CD4-positive, alpha-beta T cell (primary cell): ENCODE data around the gene ASB16. TPM values are rescaled to one million over a fixed set of nuclear protein-coding genes. Genes with fewer than 3 reads are reported as not detected.

Experiments
- ATAC-seq: fragments of 200-7000 bp; cut with Tn5 transposase; one replicate; pipeline ENCODE4 v1.10.0; 2022; ENCODE audit warnings: mild to moderate bottlenecking; ENCODE audit not compliant: poor library complexity
- CTCF ChIA-PET: fragments of 350-600 bp; sonication (Branson Sonifier 250); formaldehyde crosslinking; loops from one replicate; lab custom pipeline; 2021; ENCODE audit warnings: antibody characterized with exemption, inconsistent platforms; lab: Charles Lee
- POLR2A ChIA-PET: fragments of 350-600 bp; sonication (Branson Sonifier 250); formaldehyde crosslinking; loops from one replicate; lab custom pipeline; 2021; ENCODE audit warnings: antibody characterized with exemption, inconsistent platforms; lab: Charles Lee
- DNase-seq, 14 experiments: peaks; one replicate each; pipeline ENCODE4 v3.0.0-alpha.2; 2013 to 2020; ENCODE audit warnings: mixed read lengths in 2 of 14
- H3K27ac ChIP-seq, 2 donors: one replicate each; pipeline versions ENCODE4 v1.5.1 to v1.7.0; 2013; ENCODE audit warnings: low read length in 2 of 2, low read depth in 1 of 2, mild to moderate bottlenecking in 1 of 2
- H3K27me3 ChIP-seq, 2 experiments: 1 replicate in 1 of 2; 2 replicates in 1 of 2; pipeline versions ENCODE4 v1.6.1 to v1.7.0; 2013; ENCODE audit warnings: low read length in 2 of 2, control low read depth in 1 of 2, mild to moderate bottlenecking in 1 of 2, moderate library complexity in 1 of 2; ENCODE audit not compliant: insufficient read depth in 2 of 2, control insufficient read depth in 1 of 2
- H3K36me3 ChIP-seq: one replicate; pipeline ENCODE4 v1.6.1; 2013; ENCODE audit warnings: low read length, control low read depth; ENCODE audit not compliant: insufficient read depth
- H3K4me1 ChIP-seq: one replicate; pipeline ENCODE4 v1.6.1; 2013; ENCODE audit warnings: low read length, control low read depth; ENCODE audit not compliant: insufficient read depth
- H3K4me3 ChIP-seq: one replicate; pipeline ENCODE4 v1.5.1; 2013; ENCODE audit warnings: mild to moderate bottlenecking, low read length, moderate library complexity
- H3K9me3 ChIP-seq, 2 experiments: 1 replicate in 1 of 2; 2 replicates in 1 of 2; pipeline versions ENCODE4 v1.6.1 to v1.7.0; 2013; ENCODE audit warnings: low read length in 2 of 2, mild to moderate bottlenecking in 2 of 2, control low read depth in 1 of 2, moderate library complexity in 1 of 2; ENCODE audit not compliant: control insufficient read depth in 1 of 2, insufficient read depth in 1 of 2
- H3K27ac Mint-ChIP-seq: one replicate; pipeline ENCODE4 v1.8.0; 2020; ENCODE audit warnings: mixed read lengths
- H3K27me3 Mint-ChIP-seq: one replicate; pipeline ENCODE4 v1.8.0; 2021; ENCODE audit warnings: mixed read lengths
- H3K36me3 Mint-ChIP-seq: one replicate; pipeline ENCODE4 v1.8.0; 2021; ENCODE audit warnings: low read depth, mixed read lengths
- H3K4me1 Mint-ChIP-seq: one replicate; pipeline ENCODE4 v1.8.0; 2021; ENCODE audit warnings: low read depth, mixed read lengths
- H3K4me3 Mint-ChIP-seq: one replicate; pipeline ENCODE4 v1.8.0; 2020; ENCODE audit warnings: mild to moderate bottlenecking, mixed read lengths
- H3K9me3 Mint-ChIP-seq: one replicate; pipeline ENCODE4 v1.8.0; 2020; ENCODE audit warnings: mixed read lengths
- intact Hi-C, 2 experiments: fragments of 100-400 bp; cut with DNase I in 1 of 2; cut with micrococcal nuclease in 1 of 2; formaldehyde crosslinking; loops; one replicate each; pipeline versions ENCODE4 v1.15.1 to v1.9.0; 2023 to 2025; cut with DNase I, micrococcal nuclease
- total RNA-seq, 174 experiments: library from RNA in 2 of 174; stranded (reverse) in 2 of 174; gene quantifications; one replicate each; pipeline ENCODE4 v1.2.3 and lab custom pipeline; 2021 to 2026
- TF ChIP-seq, protein P1 (sequence below): fragments of 200-600 bp; IDR thresholded peaks from one replicate; pipeline ENCODE4 v1.8.0; 2022; ENCODE audit warnings: antibody characterized with exemption, mild to moderate bottlenecking

ASB16 gene
- total RNA-seq, 2 experiments from 2014 or later = 0.11 TPM; not detected in 1

DNA sequence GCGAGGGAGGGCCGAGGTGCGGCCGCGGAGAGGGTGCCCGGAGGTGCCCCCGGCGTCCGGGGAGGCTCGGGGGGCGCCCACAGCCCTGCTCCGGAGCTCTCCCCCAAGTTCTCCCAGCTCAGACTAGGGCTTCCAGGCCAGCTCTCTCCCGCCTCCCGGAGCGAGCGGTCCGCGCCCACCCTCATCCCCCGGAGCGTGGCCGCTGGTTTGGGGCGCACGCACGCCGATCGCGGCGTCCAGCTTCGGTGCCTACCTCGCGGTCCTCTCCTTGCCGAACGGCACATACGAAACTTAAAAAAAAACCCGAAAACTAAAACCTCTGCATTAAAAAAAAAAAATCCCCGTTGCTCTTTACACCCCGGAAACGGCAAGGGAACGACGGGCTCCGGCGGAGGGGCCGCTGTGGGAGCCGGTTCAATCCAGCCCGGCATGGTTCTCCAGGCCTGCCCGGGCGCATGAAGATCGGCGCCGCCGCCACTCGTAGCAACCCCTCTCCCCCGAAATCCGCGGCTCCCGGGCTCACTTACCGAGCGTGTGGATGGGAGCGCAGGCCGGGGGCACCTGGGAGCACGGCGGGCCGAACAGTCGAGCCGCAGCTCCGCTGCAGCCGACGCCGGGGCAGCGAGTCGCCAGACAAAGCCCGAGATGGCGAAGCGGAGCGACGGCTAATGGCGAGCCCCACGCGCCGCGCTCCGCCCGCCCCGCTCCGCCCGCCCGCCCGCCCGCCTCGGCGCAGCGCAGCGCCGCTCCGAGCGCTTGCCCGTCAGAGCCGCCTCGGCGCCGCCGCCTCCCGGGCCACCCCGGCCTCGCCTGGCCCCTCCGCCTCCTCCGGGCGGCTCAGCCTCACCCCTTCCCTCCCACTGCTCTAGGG is 49.9 kb downstream of the ASB16 start:
- intact Hi-C loops = loop anchor here in 1 of 2 experiments (2.0 kb wide), 2 partner anchors 28 to 104 kb away; partner anchors contain the start of gene SLC25A39
- Mint-ChIP-seq H3K4me1 (peaks cover 39% of the 10 kb centered on the region), H3K9me3 (no peaks in the 10 kb centered on the region), H3K27ac (peak overlapping the region; percentile 92), H3K27me3 (no peaks in the 10 kb centered on the region), H3K4me3 (peak overlapping the region; percentile 97), H3K36me3 (peaks cover 46% of the 10 kb centered on the region)
- Histone ChIP-seq H3K9me3 (no peaks in the 10 kb centered on the region), H3K27ac (peak overlapping the region; percentile 73 to 91), H3K4me1 (peaks cover 44% of the 10 kb centered on the region), H3K36me3 (peaks cover 9% of the 10 kb centered on the region), H3K27me3 (no peaks in the 10 kb centered on the region), H3K4me3 (peak overlapping the region; percentile 86)
- peak in 13 of 14 experiments; percentile 26 to 85 (median 59) for DNase-seq
- TF ChIP-seq, protein P1, sequence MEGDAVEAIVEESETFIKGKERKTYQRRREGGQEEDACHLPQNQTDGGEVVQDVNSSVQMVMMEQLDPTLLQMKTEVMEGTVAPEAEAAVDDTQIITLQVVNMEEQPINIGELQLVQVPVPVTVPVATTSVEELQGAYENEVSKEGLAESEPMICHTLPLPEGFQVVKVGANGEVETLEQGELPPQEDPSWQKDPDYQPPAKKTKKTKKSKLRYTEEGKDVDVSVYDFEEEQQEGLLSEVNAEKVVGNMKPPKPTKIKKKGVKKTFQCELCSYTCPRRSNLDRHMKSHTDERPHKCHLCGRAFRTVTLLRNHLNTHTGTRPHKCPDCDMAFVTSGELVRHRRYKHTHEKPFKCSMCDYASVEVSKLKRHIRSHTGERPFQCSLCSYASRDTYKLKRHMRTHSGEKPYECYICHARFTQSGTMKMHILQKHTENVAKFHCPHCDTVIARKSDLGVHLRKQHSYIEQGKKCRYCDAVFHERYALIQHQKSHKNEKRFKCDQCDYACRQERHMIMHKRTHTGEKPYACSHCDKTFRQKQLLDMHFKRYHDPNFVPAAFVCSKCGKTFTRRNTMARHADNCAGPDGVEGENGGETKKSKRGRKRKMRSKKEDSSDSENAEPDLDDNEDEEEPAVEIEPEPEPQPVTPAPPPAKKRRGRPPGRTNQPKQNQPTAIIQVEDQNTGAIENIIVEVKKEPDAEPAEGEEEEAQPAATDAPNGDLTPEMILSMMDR = no peak
- ChIA-PET CTCF (interaction anchor here (0.6 to 2.5 kb wide), 12 partner anchors 10 to 125 kb away, joined by 3 to 33 read pairs (median 4); partner anchors contain the start of genes GRN and TMUB2), POLR2A (interaction anchor here (0.7 to 10.5 kb wide), 28 partner anchors 9 to 1006 kb away, joined by 3 to 181 read pairs (median 7); partner anchors contain the start of genes ATXN7L3, GRN, HDAC5 and HEXIM1)
- peak; percentile 28 for ATAC-seq

DNA sequence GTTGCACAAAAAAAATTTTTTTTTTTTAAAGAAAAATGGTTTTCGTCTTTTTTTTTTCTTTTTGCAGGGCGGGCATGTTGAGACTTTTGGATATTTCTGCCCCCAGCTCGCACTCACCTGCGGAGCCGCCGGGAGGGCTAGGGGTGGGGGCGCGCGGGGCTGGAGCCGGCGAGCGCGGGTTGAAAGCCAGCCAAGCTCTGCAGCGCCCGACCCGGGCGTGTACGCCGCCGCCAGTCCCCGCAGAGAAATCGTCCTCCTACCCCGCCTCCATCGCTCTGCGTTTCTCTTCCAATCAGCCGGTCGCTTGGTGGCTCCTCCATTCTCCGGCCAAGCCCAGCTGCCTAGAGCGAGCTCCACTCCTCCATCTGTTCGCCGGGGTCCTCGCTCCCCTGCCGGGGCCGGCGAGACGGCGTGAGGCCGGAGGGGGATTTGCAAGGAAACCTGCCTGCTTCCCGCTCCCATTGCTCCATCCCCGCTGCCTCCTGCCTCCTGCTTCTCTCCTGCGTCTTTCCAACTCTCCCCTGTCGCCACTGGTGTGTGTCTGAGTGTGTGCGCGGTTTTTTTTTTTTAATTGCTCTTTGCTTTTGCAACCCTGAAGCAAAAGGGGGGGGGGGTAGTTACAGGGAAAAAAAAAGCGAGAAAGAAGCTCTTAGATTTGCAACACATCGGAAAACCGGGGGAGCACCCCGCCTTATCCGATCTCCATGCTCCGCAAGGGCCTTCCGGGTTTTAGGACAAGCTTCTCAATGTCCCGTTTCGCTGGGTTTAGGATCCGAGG is 50.8 kb downstream of the ASB16 start:
- peaks cover 31% of the 10 kb centered on the region for H3K4me1 Mint-ChIP-seq
- ChIA-PET POLR2A (interaction anchor here (0.6 to 10.5 kb wide), 26 partner anchors 9 to 1005 kb away, joined by 3 to 181 read pairs (median 8); partner anchors contain the start of genes ATXN7L3, GRN, HDAC5 and HEXIM1), CTCF (interaction anchor here (0.5 to 2.5 kb wide), 11 partner anchors 11 to 249 kb away, joined by 3 to 33 read pairs (median 5); partner anchors contain the start of gene HDAC5)
- peak in 13 of 14 experiments; percentile 45 to 86 (median 61) for DNase-seq
- H3K36me3 Mint-ChIP-seq = peaks cover 38% of the 10 kb centered on the region
- H3K4me3 Mint-ChIP-seq = peak overlapping the region; percentile 95
- peaks cover 36% of the 10 kb centered on the region for H3K4me1 ChIP-seq
- peak overlapping the region; percentile 49 to 91 for H3K27ac ChIP-seq
- no peaks in the 10 kb centered on the region for H3K27me3 Mint-ChIP-seq
- no peaks in the 10 kb centered on the region for H3K9me3 ChIP-seq
- peaks cover 2% of the 10 kb centered on the region for H3K36me3 ChIP-seq
- intact Hi-C loops = loop anchor here in 1 of 2 experiments (2.0 kb wide), 2 partner anchors 28 to 104 kb away; partner anchors contain the start of gene SLC25A39
- ATAC-seq = peak; percentile 14
- no peaks in the 10 kb centered on the region for H3K9me3 Mint-ChIP-seq
- H3K27ac Mint-ChIP-seq = peak overlapping the region; percentile 92
- TF ChIP-seq, protein P1 = no peak
- H3K27me3 ChIP-seq = no peaks in the 10 kb centered on the region
- H3K4me3 ChIP-seq = peak overlapping the region; percentile 86

DNA sequence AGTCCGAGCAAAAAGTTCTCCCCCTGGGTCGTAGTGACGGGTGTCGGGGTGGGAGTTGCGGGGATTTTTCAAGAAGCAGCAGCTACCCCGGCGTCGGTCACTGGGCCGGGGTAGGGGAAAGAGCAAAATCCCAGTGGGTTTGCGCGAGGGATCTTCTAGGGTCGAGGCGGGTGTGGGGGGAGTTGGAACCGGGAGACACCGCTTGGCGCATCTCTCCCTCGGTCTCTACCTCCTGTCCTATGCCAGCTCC is 51.3 kb downstream of the ASB16 start:
- POLR2A ChIA-PET = interaction anchor here (0.6 to 10.5 kb wide), 22 partner anchors 9 to 1004 kb away, joined by 3 to 181 read pairs (median 10); partner anchors contain the start of genes ATXN7L3, GRN, HEXIM1 and HEXIM2
- Histone ChIP-seq H3K27ac (peak overlapping the region; percentile 43 to 91), H3K9me3 (no peaks in the 10 kb centered on the region), H3K36me3 (no peaks in the 10 kb centered on the region), H3K4me3 (peak overlapping the region; percentile 86), H3K27me3 (no peaks in the 10 kb centered on the region), H3K4me1 (peaks cover 31% of the 10 kb centered on the region)
- peaks cover 33% of the 10 kb centered on the region for H3K36me3 Mint-ChIP-seq
- peak overlapping the region; percentile 95 for H3K4me3 Mint-ChIP-seq
- H3K4me1 Mint-ChIP-seq = peaks cover 26% of the 10 kb centered on the region
- TF ChIP-seq, protein P1 = no peak
- H3K9me3 Mint-ChIP-seq = no peaks in the 10 kb centered on the region
- DNase-seq (no peak), ATAC-seq (no peak)
- CTCF ChIA-PET = interaction anchor here (0.5 to 2.5 kb wide), 10 partner anchors 12 to 249 kb away, joined by 3 to 33 read pairs (median 5); partner anchors contain the start of gene HDAC5
- intact Hi-C loops = loop anchor here in 1 of 2 experiments (2.0 kb wide), 2 partner anchors 27 to 103 kb away; partner anchors contain the start of gene SLC25A39
- H3K27ac Mint-ChIP-seq = peak overlapping the region; percentile 92
- no peaks in the 10 kb centered on the region for H3K27me3 Mint-ChIP-seq
